GM23338 (cell line): ENCODE results near the gene ACOT8.

Experiments used
- CREB1 ChIP-seq: fragments of 250-450 bp; sonication (Bioruptor Pico); IDR thresholded peaks from 2 replicates; pipeline ENCODE4 v1.5.0; 2020; ENCODE audit warnings: low read depth, mild to moderate bottlenecking, moderate library complexity
- CTCF ChIP-seq, 2 experiments: fragments of 200-600 bp in 1 of 2; sonication (generic) in 1 of 2; conservative IDR thresholded peaks; 2 replicates each; pipeline versions ENCODE4 v1.5.1 to v1.6.1; 2016 to 2017; ENCODE audit warnings: antibody characterized with exemption in 2 of 2, low read depth in 2 of 2, mild to moderate bottlenecking in 2 of 2, moderate library complexity in 1 of 2
- EZH2 ChIP-seq: fragments of 200-600 bp; sonication (generic); IDR thresholded peaks from one replicate; pipeline ENCODE4 v1.8.0; 2017; ENCODE audit warnings: antibody characterized with exemption, mild to moderate bottlenecking, low read depth; ENCODE audit not compliant: unreplicated experiment
- EZH2phosphoT487 ChIP-seq: fragments of 200-600 bp; sonication (generic); IDR thresholded peaks from one replicate; pipeline ENCODE4 v1.8.1; 2018; ENCODE audit warnings: antibody characterized with exemption; ENCODE audit not compliant: unreplicated experiment
- JUNB ChIP-seq: IDR thresholded peaks from one replicate; pipeline ENCODE4 v1.6.1; 2016; ENCODE audit warnings: antibody characterized with exemption; ENCODE audit not compliant: unreplicated experiment
- NANOG ChIP-seq: IDR thresholded peaks from 2 replicates; pipeline ENCODE4 v1.6.1; 2016; ENCODE audit warnings: antibody characterized with exemption, borderline replicate concordance
- POLR2AphosphoS5 ChIP-seq: IDR thresholded peaks from 2 replicates; pipeline ENCODE4 v1.6.1; 2016; ENCODE audit warnings: antibody characterized with exemption, low read depth
- REST ChIP-seq: IDR thresholded peaks from one replicate; pipeline ENCODE4 v1.6.1; 2018; ENCODE audit warnings: antibody characterized with exemption; ENCODE audit not compliant: unreplicated experiment

- no peak for TF ChIP-seq CTCF (conservative IDR thresholded peaks at IDR 0.05; ENCODE audit: low read depth in 2 of 2)
- TF ChIP-seq EZH2phosphoT487 = no peak
- TF ChIP-seq CREB1 (CRISPR knock-in tag) = no peak
- no peak for TF ChIP-seq POLR2AphosphoS5
- no peak for TF ChIP-seq EZH2
- no peak for TF ChIP-seq REST
- TF ChIP-seq NANOG = no peak
- no peak for TF ChIP-seq JUNB
Observed at GRCh38 chr20:45882469-45883099, 25.4 kb upstream of the ACOT8 start.
